ENCODE measurements around the gene CERS6.
A peak's percentile ranks its signal among the peaks of the same experiment; 100 is the strongest.

- peak in 1 of 2 experiments; percentile 29; a peak in 2 of 4 replicates for TF ChIP-seq CTCF (conservative IDR thresholded peaks at IDR 0.05; ENCODE audit: low read depth in 2 of 2)
- no peak for TF ChIP-seq EZH2 (IDR thresholded peaks at IDR 0.05; ENCODE audit: low read depth, unreplicated experiment)
- no peak for TF ChIP-seq EZH2phosphoT487 (IDR thresholded peaks at IDR 0.05; ENCODE audit: unreplicated experiment)
- TF ChIP-seq ZNF462 (CRISPR knock-in tag; IDR thresholded peaks at IDR 0.05): no peak
- no peak for TF ChIP-seq POLR2AphosphoS5 (IDR thresholded peaks at IDR 0.05; ENCODE audit: low read depth)
- no peak for TF ChIP-seq STAT1 (IDR thresholded peaks at IDR 0.05; ENCODE audit: unreplicated experiment)
- TF ChIP-seq ZNF114 (CRISPR knock-in tag; IDR thresholded peaks at IDR 0.05): no peak
- TF ChIP-seq REST (IDR thresholded peaks at IDR 0.05; ENCODE audit: unreplicated experiment): no peak
- no peak for TF ChIP-seq ETS1 (IDR thresholded peaks at IDR 0.05)
- TF ChIP-seq CREB1 (CRISPR knock-in tag; IDR thresholded peaks at IDR 0.05; ENCODE audit: low read depth): no peak
These were observed 5.9 kb downstream of the CERS6 start for GRCh38 chr2:168461942-168462331.
